ENCODE data around the gene BARHL1. TPM values are rescaled to one million over a fixed set of nuclear protein-coding genes. Genes with fewer than 3 reads are reported as not detected.

The BARHL1 gene
- total and polyA plus RNA-seq, 8 donors: 0.27 TPM; not detected in 7

DNA sequence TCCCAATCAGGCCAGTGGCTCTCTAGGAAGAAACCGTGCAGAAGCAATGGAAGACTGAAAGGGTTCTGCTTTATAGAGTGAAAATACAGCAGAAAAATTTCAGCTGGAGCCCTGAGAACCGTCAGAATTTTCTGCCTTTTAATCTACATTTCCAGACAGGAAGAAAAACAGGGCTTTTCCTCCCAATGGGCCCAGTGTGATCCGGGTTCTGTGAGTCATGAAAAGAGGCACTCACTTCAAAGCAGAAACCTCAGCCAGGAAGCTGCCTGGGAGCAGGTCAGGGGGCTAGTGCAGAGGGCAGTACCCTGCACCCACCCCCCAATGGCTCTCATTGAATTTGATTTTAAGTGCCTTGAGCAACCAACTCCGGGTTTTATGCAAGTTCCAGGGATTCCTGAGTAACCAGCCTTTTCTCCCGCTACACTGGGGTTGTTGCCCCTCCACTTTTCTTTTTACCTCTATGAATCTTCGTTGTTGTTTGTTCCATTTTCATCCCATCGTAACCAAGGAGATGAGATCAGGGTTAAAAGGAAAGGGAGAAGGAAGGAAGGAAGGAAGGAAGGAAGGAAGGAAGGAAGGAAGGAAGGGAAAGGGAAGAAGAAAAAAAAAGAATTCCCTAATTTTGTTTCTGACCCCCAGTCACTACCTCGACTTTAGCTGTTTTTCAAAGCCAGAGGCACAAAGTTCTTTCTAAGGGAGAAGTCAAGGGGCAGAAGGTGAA lies 1.3 kb downstream of the BARHL1 start:
- intact Hi-C loops (cut with DNase I): no loop called here
- H3K9me3 ChIP-seq: no peaks in the 10 kb centered on the region
- FAIRE-seq (no peak), ATAC-seq (no peak), DNase-seq (no peak)
- no peak overlapping the region for H3K27ac ChIP-seq
- 5 to 10% methylated on average over 8 of the region's 8 CpGs for WGBS, 2 donors
- TF ChIP-seq, protein P1, sequence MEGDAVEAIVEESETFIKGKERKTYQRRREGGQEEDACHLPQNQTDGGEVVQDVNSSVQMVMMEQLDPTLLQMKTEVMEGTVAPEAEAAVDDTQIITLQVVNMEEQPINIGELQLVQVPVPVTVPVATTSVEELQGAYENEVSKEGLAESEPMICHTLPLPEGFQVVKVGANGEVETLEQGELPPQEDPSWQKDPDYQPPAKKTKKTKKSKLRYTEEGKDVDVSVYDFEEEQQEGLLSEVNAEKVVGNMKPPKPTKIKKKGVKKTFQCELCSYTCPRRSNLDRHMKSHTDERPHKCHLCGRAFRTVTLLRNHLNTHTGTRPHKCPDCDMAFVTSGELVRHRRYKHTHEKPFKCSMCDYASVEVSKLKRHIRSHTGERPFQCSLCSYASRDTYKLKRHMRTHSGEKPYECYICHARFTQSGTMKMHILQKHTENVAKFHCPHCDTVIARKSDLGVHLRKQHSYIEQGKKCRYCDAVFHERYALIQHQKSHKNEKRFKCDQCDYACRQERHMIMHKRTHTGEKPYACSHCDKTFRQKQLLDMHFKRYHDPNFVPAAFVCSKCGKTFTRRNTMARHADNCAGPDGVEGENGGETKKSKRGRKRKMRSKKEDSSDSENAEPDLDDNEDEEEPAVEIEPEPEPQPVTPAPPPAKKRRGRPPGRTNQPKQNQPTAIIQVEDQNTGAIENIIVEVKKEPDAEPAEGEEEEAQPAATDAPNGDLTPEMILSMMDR (IDR thresholded peaks at IDR 0.05): no peak
- peaks cover 0 to 3% (median 0%) of the 10 kb centered on the region in 3 donors for H3K4me1 ChIP-seq
- H3K4me3 ChIP-seq: no peak overlapping the region
- H3K36me3 ChIP-seq: no peaks in the 10 kb centered on the region
- peaks cover 0 to 80% (median 28%) of the 10 kb centered on the region in 4 donors for H3K27me3 ChIP-seq

DNA sequence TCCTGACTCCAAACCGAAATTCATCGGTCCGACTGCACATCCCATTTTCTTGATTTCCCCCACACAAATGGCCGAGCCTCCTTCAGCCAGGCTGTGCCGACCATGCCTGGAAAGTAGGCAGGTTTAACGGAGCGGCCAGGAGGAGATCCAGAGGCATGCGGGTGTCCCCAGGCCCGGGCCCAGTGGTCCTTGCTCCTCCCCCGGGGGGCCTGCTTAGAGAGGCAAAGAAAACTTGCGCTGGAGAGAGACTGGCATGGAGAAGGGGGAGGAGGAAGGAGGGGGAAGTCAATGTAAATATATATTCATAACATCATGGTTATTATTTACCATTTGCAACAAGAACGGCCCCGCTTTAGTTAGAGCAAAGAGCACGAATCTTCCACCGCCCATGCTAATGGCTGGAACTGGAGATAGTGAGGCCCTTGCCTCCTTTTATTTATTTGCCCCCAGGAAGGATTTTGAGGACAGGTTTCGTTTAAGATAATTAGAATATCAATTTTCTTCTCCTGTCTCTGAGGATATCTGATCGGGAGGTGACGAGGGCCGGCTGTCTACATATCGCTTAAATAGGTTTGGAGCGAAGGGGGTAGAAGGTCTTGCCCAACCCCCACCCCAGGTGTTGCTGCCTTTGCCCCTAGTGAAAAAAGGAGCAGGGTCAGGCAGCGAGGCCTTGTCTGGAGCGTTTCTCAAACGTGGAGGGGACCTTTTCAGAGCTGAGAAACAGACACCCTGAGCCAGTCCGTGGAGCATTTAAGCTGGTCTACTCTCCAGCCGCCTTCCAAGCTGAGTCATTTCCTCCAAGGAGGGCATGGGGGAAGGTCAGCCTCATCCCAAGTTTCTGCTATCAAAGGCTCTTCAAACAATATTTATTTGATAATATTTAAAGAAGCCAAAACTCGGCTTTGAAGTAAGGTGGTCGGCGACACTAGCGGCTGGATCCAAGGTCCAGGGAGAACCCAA lies 2.5 kb downstream of the BARHL1 start:
- no peak overlapping the region for H3K4me3 ChIP-seq
- no peak overlapping the region for H3K27ac ChIP-seq
- H3K9me3 ChIP-seq: no peaks in the 10 kb centered on the region
- FAIRE-seq (no peak), ATAC-seq (no peak), DNase-seq (no peak)
- TF ChIP-seq, protein P1 (IDR thresholded peaks at IDR 0.05): no peak
- peaks cover 0 to 3% (median 0%) of the 10 kb centered on the region in 3 donors for H3K4me1 ChIP-seq
- peaks cover 0 to 75% (median 32%) of the 10 kb centered on the region in 4 donors for H3K27me3 ChIP-seq
- WGBS, 2 donors: 12 to 17% methylated on average over 29 to 30 of the region's 30 CpGs
- intact Hi-C loops (cut with DNase I): no loop called here
- H3K36me3 ChIP-seq: no peaks in the 10 kb centered on the region

DNA sequence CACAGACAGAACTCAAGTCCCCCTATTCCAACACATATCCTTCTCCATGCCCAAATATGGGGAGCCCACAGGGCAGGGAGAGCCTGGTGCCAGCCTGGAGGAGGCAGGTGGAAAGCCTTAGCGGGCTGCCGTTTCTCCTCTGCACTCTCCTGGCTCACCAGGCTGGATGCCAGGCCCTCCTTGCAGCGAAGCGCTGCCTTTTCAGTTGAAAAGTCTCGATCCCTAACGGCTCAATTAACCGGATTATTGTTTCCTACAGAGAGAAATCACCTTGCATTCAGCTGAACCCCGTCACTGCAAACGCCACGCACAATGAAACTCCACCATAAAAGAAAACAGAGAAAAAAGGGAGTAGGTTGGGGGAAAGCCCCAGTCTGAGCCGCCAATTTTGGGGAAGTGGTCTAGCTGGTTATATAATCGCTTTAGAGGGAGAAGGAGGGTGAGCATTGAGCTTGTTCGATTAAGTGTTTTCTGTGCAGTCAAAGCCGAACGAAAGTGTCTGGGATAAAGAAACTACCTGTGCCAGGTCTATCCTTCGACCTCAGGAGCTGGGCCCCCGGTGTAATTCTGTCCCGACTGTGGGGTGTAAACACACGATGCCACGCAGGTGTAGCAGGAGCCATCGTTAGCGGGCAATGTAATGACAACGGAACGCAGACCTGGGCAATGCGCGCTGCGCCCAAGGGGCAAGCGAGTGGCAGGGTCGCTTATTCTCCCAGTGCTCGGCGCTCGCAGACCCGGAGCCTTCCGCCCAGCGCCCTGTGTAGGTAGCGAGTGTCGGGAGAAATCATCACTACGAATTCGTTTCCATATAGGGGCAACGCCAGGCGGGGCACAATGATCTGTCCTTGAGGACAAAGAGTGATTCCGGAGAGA lies 3.8 kb downstream of the BARHL1 start:
- Histone ChIP-seq H3K36me3 (no peaks in the 10 kb centered on the region), H3K27me3 (peaks cover 0 to 69% (median 28%) of the 10 kb centered on the region in 4 donors), H3K4me3 (no peak overlapping the region), H3K4me1 (peaks cover 0 to 3% (median 0%) of the 10 kb centered on the region in 3 donors), H3K27ac (no peak overlapping the region), H3K9me3 (no peaks in the 10 kb centered on the region)
- no peak for ATAC-seq
- no peak for FAIRE-seq
- WGBS, 2 donors: 8 to 12% methylated on average over 42 of the region's 42 CpGs
- no peak for DNase-seq
- intact Hi-C loops (cut with DNase I): no loop called here
- TF ChIP-seq, protein P1 (IDR thresholded peaks at IDR 0.05): no peak

DNA sequence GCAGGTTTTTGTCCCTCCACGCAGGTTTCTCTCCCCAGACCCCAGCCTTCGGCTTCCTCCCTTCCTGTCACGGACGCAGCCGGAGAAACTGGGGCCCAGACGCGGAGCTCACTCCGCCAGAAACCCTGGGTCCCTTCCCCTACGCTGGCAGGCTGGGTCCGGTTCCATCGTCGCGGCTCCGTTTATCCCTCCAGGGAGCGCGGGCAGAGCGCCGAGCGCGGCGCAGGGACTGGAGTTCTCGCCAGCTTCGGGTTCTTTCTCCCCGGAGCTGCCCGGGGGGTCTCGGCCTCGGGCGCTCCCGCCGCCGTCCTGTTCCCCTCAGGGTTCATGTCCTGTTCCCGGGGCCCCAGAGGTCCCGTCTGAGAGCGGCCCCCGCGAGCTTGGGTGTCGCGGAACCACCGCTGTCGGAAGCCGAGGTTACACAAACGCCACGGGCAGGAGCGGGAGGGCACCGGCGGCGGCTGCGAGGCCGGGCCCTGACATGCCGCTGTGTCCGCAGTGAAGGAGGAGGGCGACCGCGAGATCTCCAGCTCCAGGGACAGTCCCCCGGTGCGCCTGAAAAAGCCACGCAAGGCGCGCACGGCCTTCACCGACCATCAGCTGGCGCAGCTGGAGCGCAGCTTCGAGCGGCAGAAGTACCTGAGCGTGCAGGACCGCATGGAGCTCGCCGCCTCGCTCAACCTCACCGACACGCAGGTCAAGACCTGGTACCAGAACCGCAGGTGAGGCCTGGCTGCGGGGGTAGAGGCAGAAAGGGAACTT lies 4.6 kb downstream of the BARHL1 start:
- TF ChIP-seq, protein P1 (IDR thresholded peaks at IDR 0.05): no peak
- intact Hi-C loops (cut with DNase I): no loop called here
- Histone ChIP-seq H3K27me3 (peaks cover 0 to 68% (median 28%) of the 10 kb centered on the region in 4 donors), H3K4me1 (no peaks in the 10 kb centered on the region), H3K36me3 (no peaks in the 10 kb centered on the region), H3K27ac (no peak overlapping the region), H3K9me3 (no peaks in the 10 kb centered on the region), H3K4me3 (no peak overlapping the region)
- FAIRE-seq: no peak
- ATAC-seq: no peak
- 6 to 7% methylated on average over 66 to 74 of the region's 74 CpGs for WGBS, 2 donors
- no peak for DNase-seq
